MM.1S (cell line): ENCODE results near the gene SIRPB2.

ENCODE experiments used
- DNase-seq: peaks from one replicate; pipeline ENCODE4 v3.0.0-alpha.2; 2015
- H2AFZ ChIP-seq: fragments of 300-600 bp; sonication (generic); 2 replicates; pipeline ENCODE4 v1.6.0; 2016; ENCODE audit warnings: antibody characterized with exemption, low read length
- H3F3A ChIP-seq: fragments of 300-600 bp; sonication (generic); 2 replicates; pipeline ENCODE4 v1.6.1; 2016; ENCODE audit warnings: mild to moderate bottlenecking, antibody characterized with exemption, low read length, moderate library complexity, mixed read lengths; ENCODE audit not compliant: insufficient read depth
- H3K27ac ChIP-seq: fragments of 300-600 bp; sonication (generic); 2 replicates; pipeline ENCODE4 v1.5.1; 2016; ENCODE audit warnings: mild to moderate bottlenecking, low read length
- H3K27me3 ChIP-seq: fragments of 300-600 bp; sonication (generic); replicated peaks from 2 replicates; pipeline ENCODE4 v1.6.0; 2016; ENCODE audit warnings: low read length; ENCODE audit not compliant: insufficient read depth
- H3K36me3 ChIP-seq: fragments of 300-600 bp; sonication (generic); replicated peaks from 2 replicates; pipeline ENCODE4 v1.6.1; 2016; ENCODE audit warnings: mild to moderate bottlenecking, low read length, mixed read lengths; ENCODE audit not compliant: insufficient read depth
- H3K4me1 ChIP-seq: fragments of 300-600 bp; sonication (generic); 2 replicates; pipeline ENCODE4 v1.6.1; 2016; ENCODE audit warnings: low read length, mixed read lengths
- H3K4me2 ChIP-seq: fragments of 300-600 bp; sonication (generic); 2 replicates; pipeline ENCODE4 v1.6.0; 2016; ENCODE audit warnings: low read depth, low read length
- H3K4me3 ChIP-seq: fragments of 300-600 bp; sonication (generic); 2 replicates; pipeline ENCODE4 v1.5.1; 2016; ENCODE audit warnings: low read length, mixed read lengths
- H3K79me2 ChIP-seq: fragments of 300-600 bp; sonication (generic); 2 replicates; pipeline ENCODE4 v1.6.1; 2016; ENCODE audit warnings: mixed run types, low read length, mixed read lengths
- H3K9ac ChIP-seq: fragments of 300-600 bp; sonication (generic); 2 replicates; pipeline ENCODE4 v1.6.1; 2016; ENCODE audit warnings: low read length, mixed read lengths
- H3K9me2 ChIP-seq: fragments of 300-600 bp; sonication (generic); replicated peaks from 2 replicates; pipeline ENCODE4 v1.6.1; 2016; ENCODE audit warnings: mild to moderate bottlenecking, low read length, mixed read lengths; ENCODE audit not compliant: insufficient read depth
- H3K9me3 ChIP-seq: fragments of 300-600 bp; sonication (generic); replicated peaks from 2 replicates; pipeline ENCODE4 v1.6.1; 2016; ENCODE audit warnings: mild to moderate bottlenecking, low read length, mixed read lengths; ENCODE audit not compliant: insufficient read depth
- H4K20me1 ChIP-seq: fragments of 300-600 bp; sonication (generic); 2 replicates; pipeline ENCODE4 v1.6.1; 2016; ENCODE audit warnings: mild to moderate bottlenecking, low read length, moderate library complexity, mixed read lengths; ENCODE audit not compliant: insufficient read depth
- CTCF ChIP-seq: fragments of 300-600 bp; sonication (generic); IDR thresholded peaks from 2 replicates; pipeline ENCODE4 v1.5.1; 2016; ENCODE audit warnings: antibody characterized with exemption, low read length, mixed read lengths
- EZH2 ChIP-seq: fragments of 300-600 bp; sonication (generic); optimal IDR thresholded peaks from 2 replicates; pipeline ENCODE3; 2017; ENCODE audit warnings: low read depth, mild to moderate bottlenecking, antibody characterized with exemption, low read length, mixed read lengths
- EZH2phosphoT487 ChIP-seq: fragments of 300-600 bp; sonication (generic); IDR thresholded peaks from 2 replicates; pipeline ENCODE4 v1.6.1; 2018; ENCODE audit warnings: antibody characterized with exemption, low read length

SIRPB2 gene

GRCh38 chr20:1484438-1485116 lies 6.6 kb downstream of the SIRPB2 start:
- Histone ChIP-seq H3K27me3 (no peaks in the 10 kb centered on the region), H3K9me2 (no peaks in the 10 kb centered on the region), H3K79me2 (no peaks in the 10 kb centered on the region), H3K9ac (no peak overlapping the region), H3K27ac (no peak overlapping the region), H2AFZ (no peak overlapping the region), H4K20me1 (no peaks in the 10 kb centered on the region), H3K36me3 (no peaks in the 10 kb centered on the region), H3K4me1 (no peaks in the 10 kb centered on the region), H3K4me2 (no peak overlapping the region), H3K9me3 (no peaks in the 10 kb centered on the region), H3F3A (no peaks in the 10 kb centered on the region), H3K4me3 (no peak overlapping the region)
- peak; percentile 16 for DNase-seq
- TF ChIP-seq EZH2phosphoT487: no peak

GRCh38 chr20:1479831-1480595 lies 11.2 kb downstream of the SIRPB2 start:
- H3F3A ChIP-seq: no peaks in the 10 kb centered on the region
- H3K27me3 ChIP-seq: no peaks in the 10 kb centered on the region
- H3K27ac ChIP-seq: no peak overlapping the region
- H3K4me3 ChIP-seq: no peak overlapping the region
- DNase-seq: no peak
- no peaks in the 10 kb centered on the region for H3K4me1 ChIP-seq
- H3K79me2 ChIP-seq: no peaks in the 10 kb centered on the region
- no peak overlapping the region for H3K9ac ChIP-seq
- TF ChIP-seq EZH2 (no peak), CTCF (no peak), EZH2phosphoT487 (no peak)
- H3K4me2 ChIP-seq: no peak overlapping the region
- H3K9me2 ChIP-seq: no peaks in the 10 kb centered on the region
- no peaks in the 10 kb centered on the region for H4K20me1 ChIP-seq
- no peak overlapping the region for H2AFZ ChIP-seq
- H3K9me3 ChIP-seq: no peaks in the 10 kb centered on the region
- no peaks in the 10 kb centered on the region for H3K36me3 ChIP-seq

- H3K4me3 ChIP-seq: no peak overlapping the region
- no peaks in the 10 kb centered on the region for H3F3A ChIP-seq
- no peaks in the 10 kb centered on the region for H3K4me1 ChIP-seq
- H4K20me1 ChIP-seq: no peaks in the 10 kb centered on the region
- H3K36me3 ChIP-seq: no peaks in the 10 kb centered on the region
- no peak for DNase-seq
- H3K9me3 ChIP-seq: no peaks in the 10 kb centered on the region
- H2AFZ ChIP-seq: no peak overlapping the region
- H3K4me2 ChIP-seq: no peak overlapping the region
- H3K27ac ChIP-seq: no peak overlapping the region
- H3K9ac ChIP-seq: no peak overlapping the region
- no peaks in the 10 kb centered on the region for H3K9me2 ChIP-seq
- H3K79me2 ChIP-seq: no peaks in the 10 kb centered on the region
- TF ChIP-seq CTCF: no peak
- TF ChIP-seq EZH2phosphoT487: no peak
- no peak for TF ChIP-seq EZH2
- H3K27me3 ChIP-seq: no peaks in the 10 kb centered on the region
Measured at GRCh38 chr20:1478566-1478965, 12.7 kb downstream of the SIRPB2 start.
